T-helper 2 cell (primary cell): Measurements from ENCODE around the gene LYZL2.
"Not testable (repeated sequence)": the region's sequence is repeated elsewhere in the genome, so short reads cannot be mapped to it uniquely, and the experiment has no call there.

Experiments used
- DNase-seq, 5 experiments: peaks; one replicate each; pipeline versions ENCODE4 v3.0.0 to v3.0.0-alpha.2; 2012 to 2022
- total RNA-seq, 2 donors: gene quantifications; one replicate each; lab custom pipeline; 2026; lab: John Stamatoyannopoulos, UW

The LYZL2 gene
- total RNA-seq: 0 reads per million in 2 donors

GRCh38 chr10:30629653-30630052 is at the start of gene LYZL2:
Gene LYZL2, minus strand, starts transcription at chr10:30629753. Its CDS starts 2,838 bp downstream, at chr10:30626915.
- no peak for DNase-seq

- DNase-seq: peak in 1 of 5 experiments; percentile 57
Observed at GRCh38 chr10:30677616-30678015, 48.1 kb upstream of the LYZL2 start.

- peak in 1 of 5 experiments; percentile 23 for DNase-seq
Observed at GRCh38 chr10:30677146-30677545, 47.6 kb upstream of the LYZL2 start.

GRCh38 chr10:30675791-30676718 is 46.5 kb upstream of the LYZL2 start:
- no peak for DNase-seq

GRCh38 chr10:30674796-30675195 is 45.2 kb upstream of the LYZL2 start:
- DNase-seq: no peak

- not testable (repeated sequence) for DNase-seq
Observed at GRCh38 chr10:30673262-30673661, 43.7 kb upstream of the LYZL2 start.

- DNase-seq: not testable (repeated sequence)
Observed at GRCh38 chr10:30672338-30672737, 42.8 kb upstream of the LYZL2 start.

- DNase-seq: peak in 2 of 5 experiments; percentile 7 to 67
Observed at GRCh38 chr10:30671026-30671616, 41.6 kb upstream of the LYZL2 start.

- DNase-seq: not testable (repeated sequence)
Observed at GRCh38 chr10:30667982-30668381, 38.4 kb upstream of the LYZL2 start.

- DNase-seq: not testable (repeated sequence)
Observed at GRCh38 chr10:30663403-30663802, 33.9 kb upstream of the LYZL2 start.

- no peak for DNase-seq
Observed at GRCh38 chr10:30662814-30663213, 33.3 kb upstream of the LYZL2 start.

- not testable (repeated sequence) for DNase-seq
Observed at GRCh38 chr10:30660314-30660713, 30.8 kb upstream of the LYZL2 start.

- DNase-seq: no peak
Observed at GRCh38 chr10:30656233-30656632, 26.7 kb upstream of the LYZL2 start.

- not testable (repeated sequence) for DNase-seq
Observed at GRCh38 chr10:30655001-30655400, 25.4 kb upstream of the LYZL2 start.

GRCh38 chr10:30651470-30652397 is 22.2 kb upstream of the LYZL2 start:
- not testable (repeated sequence) for DNase-seq

GRCh38 chr10:30647089-30647488 is 17.5 kb upstream of the LYZL2 start:
- peak in 1 of 5 experiments; percentile 25 for DNase-seq

- DNase-seq: peak in 1 of 5 experiments; percentile 47
Observed at GRCh38 chr10:30645340-30645827, 15.8 kb upstream of the LYZL2 start.

- DNase-seq: not testable (repeated sequence)
Observed at GRCh38 chr10:30644408-30644861, 14.9 kb upstream of the LYZL2 start.

GRCh38 chr10:30643557-30644199 is 14.1 kb upstream of the LYZL2 start:
- not testable (repeated sequence) for DNase-seq

- not testable (repeated sequence) for DNase-seq
Observed at GRCh38 chr10:30642856-30643255, 13.3 kb upstream of the LYZL2 start.

- peak in 1 of 5 experiments; percentile 57 for DNase-seq
Observed at GRCh38 chr10:30639946-30640786, 10.6 kb upstream of the LYZL2 start.
